Transverse colon (tissue), 3 donors: ENCODE results near the gene NUCB1.

Source experiments
- CTCF ChIP-seq, 5 experiments: fragments of 200-600 bp in 3 of 5; fragments of 450-650 bp in 2 of 5; sonication (generic) in 3 of 5; IDR thresholded peaks; 1 replicate in 2 of 5; 2 replicates in 3 of 5; pipeline ENCODE4 v1.5.1; 2016 to 2017; ENCODE audit warnings: antibody characterized with exemption in 5 of 5, inconsistent platforms in 3 of 5, mild to moderate bottlenecking in 2 of 5, moderate library complexity in 1 of 5
- POLR2A ChIP-seq: fragments of 450-650 bp; IDR thresholded peaks from one replicate; pipeline ENCODE4 v1.6.1; 2016; ENCODE audit warnings: antibody characterized with exemption, mild to moderate bottlenecking, moderate library complexity

GRCh38 chr19:48950159-48950558, 50.0 kb downstream of the NUCB1 start:
- TF ChIP-seq POLR2A (no peak), CTCF (IDR thresholded peaks at IDR 0.05) (no peak)
